GM20431 (cell line): Measurements from ENCODE around the gene BEGAIN.

ENCODE experiments used
- in situ Hi-C: fragments of 300-500 bp; cut with MseI, MboI; formaldehyde crosslinking; loops from one replicate; pipeline ENCODE4 v1.15.0; 2020; ENCODE audit warnings: low sequenced_read_pairs; ENCODE audit not compliant: unreplicated experiment

Gene BEGAIN

GRCh38 chr14:100540926-100541620 lies 46.1 kb downstream of the BEGAIN start:
- in situ Hi-C loops = no loop called here

DNA sequence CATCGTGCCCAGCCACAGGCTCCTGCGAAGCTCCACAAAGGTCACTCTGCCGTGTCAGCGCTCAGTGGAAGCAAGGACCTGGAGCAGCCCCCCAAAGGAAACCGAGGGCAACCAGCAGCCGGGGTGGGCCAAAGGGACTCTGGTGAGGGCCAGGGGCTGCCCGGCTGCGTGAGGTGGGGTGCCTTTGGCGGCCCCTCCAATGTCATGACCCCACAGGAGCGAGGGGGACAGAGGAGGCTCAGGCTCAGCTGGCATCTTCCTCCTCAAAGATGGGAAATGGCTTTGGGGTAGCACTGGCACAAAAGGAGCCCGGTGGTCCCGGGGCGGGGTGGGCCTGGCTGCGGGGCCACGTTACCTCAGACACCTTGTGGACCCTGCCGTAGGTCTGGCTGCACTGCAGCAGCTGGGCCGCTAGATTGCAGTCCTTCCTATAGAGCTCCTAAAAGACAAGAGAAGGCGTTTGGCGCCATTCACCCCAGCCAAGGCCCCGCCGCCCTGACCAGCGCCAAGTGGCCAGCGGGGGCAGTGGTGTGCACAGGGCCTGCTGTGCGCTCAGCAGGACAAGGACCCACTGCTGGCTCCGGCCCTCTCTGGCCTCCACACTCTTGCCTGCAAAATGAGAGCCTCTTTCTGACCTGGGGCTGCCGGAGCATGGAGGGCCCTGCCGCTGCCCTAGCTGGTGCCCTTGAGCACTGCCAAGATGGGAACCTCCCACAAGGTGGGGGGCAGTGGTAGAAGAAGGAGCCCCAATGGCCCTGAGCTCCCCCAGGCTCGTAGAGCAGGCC lies 46.9 kb downstream of the BEGAIN start:
- in situ Hi-C loops = no loop called here

DNA sequence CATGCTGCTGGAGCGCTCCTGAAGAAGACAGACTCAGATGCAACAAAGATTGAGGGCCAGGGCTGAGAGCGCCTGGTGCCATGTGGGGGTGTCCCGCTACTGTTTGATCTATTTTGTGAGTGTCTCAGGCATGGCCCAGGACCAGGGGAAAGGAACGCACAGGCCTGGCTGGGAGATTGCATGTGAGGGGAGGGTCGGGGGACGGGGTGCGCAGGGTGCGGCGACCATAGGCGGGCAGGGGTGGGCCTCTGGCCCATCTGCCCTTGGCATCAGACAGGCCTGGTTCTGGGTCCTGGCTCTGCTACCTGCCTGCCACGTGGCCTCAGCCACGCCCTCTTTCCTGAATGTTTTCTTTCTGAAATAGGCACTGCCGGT lies 47.5 kb downstream of the BEGAIN start:
- in situ Hi-C loops = no loop called here

DNA sequence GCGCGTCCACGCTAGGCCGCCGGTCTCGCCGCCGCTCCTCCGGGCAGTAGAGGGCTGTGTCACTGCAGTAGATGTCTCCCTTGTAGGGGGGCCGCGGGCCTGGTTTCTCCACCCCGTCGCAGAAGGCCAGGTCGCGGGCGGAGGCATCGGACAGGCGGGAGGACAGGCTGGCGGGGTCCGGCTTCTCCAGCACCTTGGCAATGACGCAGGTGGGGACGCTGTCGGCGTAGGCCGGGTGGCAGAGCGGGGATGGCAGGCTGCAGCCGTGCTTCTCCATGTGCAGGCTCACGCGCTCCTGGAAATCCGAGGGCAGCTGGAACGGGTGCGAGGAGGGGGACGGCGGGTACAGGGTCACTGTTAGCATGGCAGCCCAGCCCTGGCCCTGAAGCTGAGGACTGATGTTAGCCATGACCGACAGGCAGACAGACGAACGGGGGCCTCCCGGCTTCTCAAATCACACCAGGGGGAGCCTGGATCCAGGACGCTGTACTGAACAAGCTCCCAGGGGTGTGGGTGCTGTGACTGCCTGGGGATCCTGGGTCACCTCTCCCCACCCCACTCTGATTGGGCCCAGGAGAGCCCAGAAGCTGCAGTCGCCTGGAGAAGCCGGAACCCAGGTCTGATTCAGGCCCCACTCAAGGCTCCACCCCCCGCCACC lies 48.1 kb downstream of the BEGAIN start:
- in situ Hi-C loops = no loop called here

DNA sequence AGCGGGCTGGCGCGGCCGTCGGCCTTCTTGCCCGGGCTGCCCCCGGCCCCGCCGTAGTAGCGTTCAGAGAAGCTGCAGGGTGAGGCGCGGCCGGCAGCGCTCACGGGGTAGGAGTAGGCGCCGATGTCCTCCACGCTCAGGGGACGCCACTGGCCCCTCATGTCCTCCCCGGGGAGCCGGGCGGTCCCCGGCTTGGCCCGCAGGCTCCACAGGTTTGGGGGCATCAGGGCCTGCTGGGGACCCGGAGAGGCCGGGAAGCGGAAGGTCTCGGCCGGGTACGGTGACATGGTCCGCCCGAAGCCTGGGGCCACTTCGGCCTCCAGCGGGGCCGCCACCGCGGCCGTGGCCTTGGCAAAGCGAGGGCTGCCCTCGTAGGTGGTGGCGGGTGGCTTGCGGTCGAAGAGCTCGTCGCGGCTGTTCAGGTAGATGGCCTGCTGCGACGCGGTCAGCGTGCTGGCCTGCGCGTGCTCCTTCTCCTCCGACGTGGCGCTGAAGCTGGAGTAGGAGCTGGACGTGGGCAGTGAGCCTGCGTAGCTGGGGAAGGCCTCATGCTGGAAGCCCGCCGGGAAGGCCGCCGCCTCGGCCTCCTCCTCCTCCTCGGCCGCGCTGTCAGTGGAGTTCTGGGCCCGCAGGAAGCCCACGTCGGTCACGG lies 48.7 kb downstream of the BEGAIN start:
- in situ Hi-C loops = no loop called here

GRCh38 chr14:100537446-100538350 lies 49.5 kb downstream of the BEGAIN start:
- in situ Hi-C loops = no loop called here

DNA sequence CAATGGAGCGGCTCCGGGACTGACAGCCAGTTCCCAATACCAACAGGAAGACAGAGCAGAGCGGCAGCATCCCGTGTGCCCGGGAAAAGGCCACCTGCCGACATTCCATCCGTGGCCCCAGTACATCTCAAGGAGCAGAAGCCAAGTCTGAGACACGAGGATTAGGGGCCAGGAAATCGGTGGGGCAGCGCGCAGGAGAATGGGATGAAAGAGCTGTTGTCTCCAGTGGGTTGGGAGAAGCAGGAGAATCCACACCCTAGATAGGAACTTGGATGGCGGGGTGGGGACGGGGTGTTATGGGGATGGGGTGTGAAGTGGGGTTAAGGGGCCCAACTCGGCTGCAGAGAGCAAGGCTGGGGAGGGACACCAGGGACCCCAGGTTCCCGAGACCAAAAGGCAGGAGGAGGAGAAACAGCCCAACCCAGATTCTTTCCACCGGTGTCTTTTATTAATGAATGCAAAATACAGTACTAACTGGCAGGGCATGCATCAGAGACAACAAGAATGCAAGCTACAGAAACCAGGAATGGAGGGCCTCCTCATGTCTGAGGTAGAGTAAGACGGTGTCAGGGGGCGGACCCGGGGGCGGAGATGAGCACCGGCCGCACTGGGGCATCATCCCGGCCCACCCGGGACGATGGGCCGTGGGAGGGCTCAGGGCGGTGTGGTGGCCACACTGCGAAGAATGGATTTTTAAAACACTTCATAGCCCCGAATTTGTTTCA lies 50.3 kb downstream of the BEGAIN start:
- in situ Hi-C loops = no loop called here

- in situ Hi-C loops = no loop called here
Measured at GRCh38 chr14:100536121-100536510, 51.1 kb downstream of the BEGAIN start.

- in situ Hi-C loops = no loop called here
Measured at GRCh38 chr14:100535287-100536120, 51.7 kb downstream of the BEGAIN start.

DNA sequence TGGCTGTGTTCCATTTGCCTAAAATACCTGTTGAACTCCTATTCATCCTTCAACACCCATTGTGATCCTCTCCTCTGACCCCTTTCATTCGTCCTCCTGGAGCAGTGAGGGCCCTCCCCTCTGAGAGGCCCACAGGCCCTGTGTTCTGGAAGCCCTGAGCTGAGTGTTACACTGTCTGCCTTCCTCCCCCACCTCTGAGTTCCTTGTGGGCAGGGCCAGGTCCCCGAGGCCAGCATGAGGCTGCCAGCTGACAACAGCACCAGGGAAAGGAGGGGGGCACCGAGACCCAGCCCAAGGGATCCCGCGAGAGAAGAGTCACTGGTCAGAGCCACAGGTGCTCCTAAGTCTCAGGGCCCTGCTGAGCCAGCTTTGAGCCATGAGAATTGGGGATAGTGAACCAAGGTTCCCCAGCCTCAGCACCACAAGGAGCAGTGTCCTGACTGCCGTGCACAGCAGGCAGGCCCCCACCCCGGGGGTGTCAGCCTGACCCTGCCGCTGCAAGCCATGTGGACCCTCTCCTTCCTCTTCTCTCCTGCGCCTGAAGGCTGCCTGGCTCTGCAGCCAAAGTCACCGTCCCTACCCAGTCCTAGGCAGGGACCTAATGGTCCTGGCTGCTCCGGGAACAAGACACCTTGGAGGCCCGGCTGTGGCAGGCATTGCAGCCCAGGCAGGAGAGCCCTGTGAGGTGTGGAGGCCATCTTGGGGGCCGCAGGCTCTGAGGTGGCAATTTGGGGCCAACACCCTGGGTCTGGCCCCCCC lies 52.5 kb downstream of the BEGAIN start:
- in situ Hi-C loops = no loop called here

DNA sequence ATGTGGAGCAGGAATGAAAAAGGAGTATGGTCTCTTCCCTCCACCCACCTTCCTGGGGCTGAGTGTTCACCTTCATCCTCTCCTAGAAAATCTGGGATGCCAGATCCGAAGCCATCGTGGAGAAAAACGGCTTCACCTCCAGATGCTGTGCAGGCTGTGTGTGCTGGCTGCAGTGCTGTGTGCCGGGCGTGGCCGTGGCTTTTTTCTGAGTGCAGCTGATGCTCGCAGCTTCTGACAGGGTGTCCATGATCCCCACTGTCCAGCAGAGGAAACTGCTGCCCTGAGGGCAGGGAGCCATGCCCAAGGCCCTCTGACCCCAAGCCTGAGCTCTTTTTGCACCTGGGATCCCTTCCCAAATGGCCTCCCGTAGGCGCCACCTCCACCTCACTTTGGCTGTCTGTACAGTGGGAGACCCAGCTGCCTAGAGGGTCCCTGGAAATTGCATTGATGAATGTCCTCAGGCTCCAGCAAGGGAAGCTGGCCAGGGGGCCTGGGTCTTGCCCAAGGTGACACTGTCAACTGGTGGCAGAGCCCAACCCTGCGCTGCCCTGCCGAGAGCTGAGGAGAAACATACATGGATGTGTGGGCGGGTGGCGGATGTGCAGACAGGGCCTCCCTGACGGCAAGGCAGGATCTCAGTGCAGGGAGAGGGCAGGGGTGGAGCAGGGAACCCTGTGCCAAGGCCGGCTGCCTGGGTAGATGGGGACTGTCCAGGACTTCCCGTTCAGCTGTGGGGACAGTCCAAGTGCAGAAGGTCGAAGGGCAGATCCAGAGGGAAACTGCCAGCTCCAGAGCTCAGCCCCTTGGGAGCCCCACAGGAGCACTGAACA lies 53.3 kb downstream of the BEGAIN start:
- in situ Hi-C loops = no loop called here

GRCh38 chr14:100532906-100533655 lies 54.1 kb downstream of the BEGAIN start:
- in situ Hi-C loops = no loop called here

- in situ Hi-C loops = no loop called here
Measured at GRCh38 chr14:100532154-100532861, 54.9 kb downstream of the BEGAIN start.

GRCh38 chr14:100531152-100532121 lies 55.8 kb downstream of the BEGAIN start:
- in situ Hi-C loops = no loop called here
